Activated CD4-positive, CD25-positive, alpha-beta regulatory T cell (primary cell): ENCODE results near the gene CHI3L2.

Experiments used
- DNase-seq, 4 experiments: peaks; one replicate each; lab custom pipeline; 2025; lab: John Stamatoyannopoulos, UW

Gene CHI3L2

DNA sequence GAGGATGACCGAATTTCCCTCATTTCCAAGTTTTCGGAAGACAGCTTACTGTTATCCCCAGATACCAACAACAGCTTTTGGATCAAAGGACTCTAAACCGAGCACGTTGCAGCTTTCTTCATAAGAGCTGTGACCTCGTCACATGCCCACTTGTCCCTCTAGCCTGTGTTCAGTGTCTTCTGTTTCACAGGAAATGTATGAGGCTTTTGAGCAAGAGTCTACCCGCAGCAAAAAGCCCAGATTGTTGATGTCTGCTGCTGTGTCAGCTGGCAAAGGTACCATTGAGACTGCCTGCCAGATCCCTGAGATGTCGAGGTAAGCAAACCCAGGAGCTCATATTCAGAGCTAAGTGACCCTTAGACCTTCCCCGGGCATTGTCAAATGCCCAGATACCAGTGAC lies 24.1 kb downstream of the CHI3L2 start:
- no peak for DNase-seq

DNA sequence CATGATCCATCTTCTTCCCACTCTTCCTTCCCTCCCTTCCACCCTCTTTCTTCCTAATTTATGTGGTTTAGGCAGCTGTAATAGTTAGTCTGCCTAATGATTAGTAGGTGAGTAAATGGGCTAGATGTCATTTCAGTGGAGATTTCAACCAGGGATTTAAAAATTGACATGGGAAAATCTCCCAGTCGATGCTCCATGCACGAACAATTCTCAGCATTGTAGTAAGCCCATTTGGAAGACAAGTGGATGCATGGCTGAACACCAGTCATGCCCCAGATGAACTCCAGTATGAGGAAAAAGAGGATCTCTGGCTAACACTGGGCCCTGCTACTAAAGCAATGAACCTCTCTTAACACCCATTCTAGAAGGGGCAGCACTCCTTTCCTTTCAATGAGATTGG lies 25.3 kb downstream of the CHI3L2 start:
- DNase-seq = no peak

DNA sequence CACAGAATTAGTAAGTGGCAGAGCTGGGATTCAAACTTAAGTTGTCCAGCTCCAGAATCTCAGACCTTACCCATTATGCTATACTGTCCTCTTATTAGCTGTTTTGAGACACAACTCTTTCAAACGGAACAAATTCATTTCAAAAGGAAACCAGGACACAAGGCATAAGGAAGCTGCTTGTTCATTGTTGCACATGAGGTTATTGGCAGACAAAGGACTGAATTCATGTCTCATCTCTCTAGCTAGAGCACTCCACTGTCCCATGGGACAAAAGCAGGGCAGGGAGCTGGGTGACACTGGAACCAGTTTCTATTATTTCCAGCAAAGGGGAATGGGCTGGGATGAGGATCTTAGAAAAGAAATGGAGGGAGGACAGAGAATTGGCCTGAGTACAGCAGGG lies 26.4 kb downstream of the CHI3L2 start:
- no peak for DNase-seq

DNA sequence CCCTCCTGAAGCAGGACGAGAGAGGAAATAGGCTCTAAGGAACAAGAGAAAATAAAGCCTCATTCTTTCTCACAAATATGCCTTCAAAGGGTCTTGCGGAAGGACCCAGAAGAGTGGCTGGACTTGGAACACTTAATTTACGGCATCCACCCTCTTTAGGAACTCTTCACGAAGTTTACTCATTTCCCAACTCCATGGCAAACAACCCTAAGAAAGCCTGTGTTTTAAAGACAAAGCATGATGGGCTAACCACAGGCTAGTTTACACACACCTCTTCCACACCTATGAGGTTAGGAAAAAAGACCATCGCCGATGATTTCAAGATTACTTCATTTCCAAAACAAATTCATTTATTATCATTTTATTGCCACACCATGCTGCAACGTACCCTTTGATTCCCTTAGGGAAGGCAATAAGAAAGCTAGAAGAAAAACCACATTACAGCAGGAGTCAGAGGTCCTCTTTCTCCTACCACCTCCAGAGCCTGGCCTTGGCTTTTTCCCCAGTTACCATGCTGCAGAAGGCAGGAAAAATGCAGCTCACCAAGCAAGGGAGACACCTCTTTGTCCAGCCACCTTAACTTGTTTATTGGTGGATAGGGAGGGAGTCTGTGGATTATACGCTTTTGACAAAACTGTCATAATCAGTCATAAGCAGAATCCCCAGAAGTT lies 29.6 kb downstream of the CHI3L2 start:
- DNase-seq = no peak

DNA sequence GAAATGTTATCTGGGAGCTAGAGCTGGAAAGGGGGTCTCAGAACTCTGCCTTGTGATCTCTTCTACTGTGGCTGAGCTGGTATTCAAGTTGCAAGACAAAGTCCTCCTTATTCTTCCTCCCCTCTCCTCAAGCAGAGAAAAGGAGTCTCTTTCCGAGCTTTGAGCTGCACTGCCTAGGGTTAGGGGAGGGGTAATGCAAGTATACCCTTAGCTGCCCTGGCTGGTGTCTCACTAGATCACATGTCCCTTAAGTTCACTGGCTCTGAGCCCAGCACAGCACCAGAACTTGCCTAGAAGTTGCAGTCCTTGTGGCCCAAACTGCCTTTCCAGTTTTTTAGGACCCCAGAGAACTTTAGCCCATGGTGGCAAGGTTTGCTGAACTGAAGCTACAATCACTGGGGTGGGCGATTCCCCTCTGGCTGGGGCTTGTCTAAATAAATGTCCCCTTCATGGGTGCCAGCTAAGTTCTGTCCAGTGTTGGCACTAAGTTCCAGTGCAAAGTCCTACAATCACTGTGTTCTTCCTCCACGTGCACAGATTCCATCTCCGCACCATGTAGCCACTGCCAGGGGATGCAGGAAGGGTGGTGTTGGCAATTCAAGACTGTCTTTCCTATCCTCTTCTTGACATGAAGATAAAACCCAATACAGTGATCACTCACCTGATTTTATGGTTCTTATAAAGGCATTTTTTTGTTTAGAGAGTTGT lies 40.4 kb downstream of the CHI3L2 start:
- no peak for DNase-seq

DNA sequence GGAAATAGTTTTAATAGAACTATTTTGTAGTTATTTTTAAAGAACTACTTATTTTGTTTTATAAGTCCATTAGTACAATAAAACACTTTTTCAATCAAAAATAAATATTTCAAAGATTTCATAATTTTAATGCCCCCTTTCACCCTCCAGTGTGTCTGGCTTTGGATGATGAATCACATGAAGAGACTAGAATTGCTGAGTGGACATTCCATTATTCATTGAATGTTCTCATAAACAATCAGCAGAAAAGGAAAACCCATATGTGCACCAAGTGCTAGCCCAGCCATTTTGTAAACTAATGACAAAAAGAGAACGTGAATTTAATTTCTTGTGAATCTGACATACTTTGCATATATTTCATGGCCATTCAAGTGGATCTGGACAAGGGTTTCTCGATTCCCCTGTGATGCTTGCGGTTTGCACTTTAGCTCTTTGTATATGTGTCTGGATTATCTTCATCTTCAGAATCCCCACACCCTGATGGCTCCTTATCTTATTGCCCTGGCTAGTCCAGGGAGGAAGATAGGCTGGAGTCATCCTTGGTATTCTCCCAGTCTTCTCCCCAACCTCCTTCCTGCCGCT lies 42.4 kb downstream of the CHI3L2 start:
- DNase-seq = no peak

DNA sequence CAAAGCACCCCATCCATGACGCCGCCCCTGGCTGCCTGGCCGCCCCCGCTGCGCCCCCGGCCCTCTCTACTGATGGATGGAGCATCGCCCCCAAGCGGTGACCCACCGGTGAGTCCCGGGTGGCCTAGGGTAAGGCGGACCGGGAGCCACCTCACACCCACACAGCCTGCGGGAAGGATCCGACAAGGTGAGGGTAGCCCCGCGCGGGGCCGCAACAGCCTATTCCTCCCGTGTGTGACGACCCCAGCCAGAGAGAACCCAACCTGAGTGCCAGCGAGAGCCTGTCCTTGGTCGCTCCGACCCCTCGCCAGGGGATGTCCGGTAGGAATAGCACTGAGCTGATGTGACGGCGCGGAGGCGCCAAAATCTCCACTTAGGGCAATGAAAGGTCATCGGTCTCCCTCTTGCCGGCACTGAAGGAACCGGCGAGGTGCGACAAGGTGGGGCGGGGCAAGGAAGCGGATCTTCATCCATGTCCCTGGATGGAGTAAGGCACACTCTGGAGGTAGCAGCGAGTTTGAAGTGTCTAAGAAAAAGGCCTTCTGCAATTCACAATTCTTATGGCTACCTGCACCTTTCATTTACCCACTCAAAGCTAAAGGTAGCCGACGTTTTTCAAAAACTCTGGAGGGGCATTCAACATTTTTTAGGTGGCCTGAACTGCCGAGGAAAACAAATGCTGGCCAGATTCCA lies 43.4 kb downstream of the CHI3L2 start:
- DNase-seq = no peak

DNA sequence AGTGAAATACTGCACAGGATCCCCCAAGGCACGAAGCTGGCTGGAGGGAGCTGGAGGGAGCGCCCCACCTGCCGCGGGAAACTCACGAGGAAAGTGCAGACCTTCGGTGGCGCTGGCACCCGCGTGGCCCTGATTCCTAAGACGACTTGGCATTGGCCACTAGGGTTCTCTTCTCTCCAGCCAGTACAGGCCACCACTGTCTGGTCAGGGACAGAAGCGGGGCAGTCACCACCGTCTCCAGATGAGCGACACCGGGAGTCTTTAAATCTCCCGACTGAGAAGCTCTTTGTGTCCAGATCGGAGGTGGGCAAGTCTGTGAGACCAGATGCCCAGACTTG lies 43.9 kb downstream of the CHI3L2 start:
- DNase-seq = no peak

DNA sequence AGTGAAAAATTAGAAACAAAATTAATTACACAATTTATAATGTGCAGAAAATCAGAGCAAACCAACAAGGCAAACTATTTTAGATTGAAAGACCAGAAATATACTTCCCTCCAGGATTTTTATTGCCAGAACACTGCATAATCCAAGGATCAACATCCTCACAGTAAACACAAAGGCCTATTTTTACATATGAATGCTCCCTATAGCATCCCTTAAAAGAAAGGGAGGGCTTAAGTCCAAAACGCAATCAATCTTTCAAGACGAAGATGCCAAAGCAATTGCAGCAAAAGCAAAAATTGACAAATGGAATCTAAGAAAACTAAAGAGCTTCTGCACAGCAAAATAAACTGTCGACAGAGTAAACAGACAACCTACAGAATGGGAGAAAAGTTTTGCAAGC lies 44.6 kb downstream of the CHI3L2 start:
- no peak for DNase-seq

DNA sequence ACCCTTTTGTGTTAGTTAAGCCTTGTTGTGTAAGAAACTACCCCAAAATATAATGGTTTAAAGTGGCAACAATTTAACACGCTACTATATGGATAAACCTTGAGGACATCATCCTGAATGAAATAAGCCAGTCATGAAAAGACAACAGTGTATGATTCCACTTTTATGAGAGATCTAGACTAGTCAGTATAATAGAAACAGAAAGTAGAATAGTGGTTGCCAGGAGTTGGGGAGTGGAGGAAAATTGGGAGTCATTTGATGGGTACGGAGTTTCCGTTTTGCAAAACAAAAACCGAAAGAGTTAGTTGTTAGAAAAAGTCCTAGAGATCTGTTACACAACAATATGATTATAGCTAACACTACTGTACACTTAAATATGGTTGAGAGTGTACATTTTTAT lies 47.1 kb downstream of the CHI3L2 start:
- no peak for DNase-seq

DNA sequence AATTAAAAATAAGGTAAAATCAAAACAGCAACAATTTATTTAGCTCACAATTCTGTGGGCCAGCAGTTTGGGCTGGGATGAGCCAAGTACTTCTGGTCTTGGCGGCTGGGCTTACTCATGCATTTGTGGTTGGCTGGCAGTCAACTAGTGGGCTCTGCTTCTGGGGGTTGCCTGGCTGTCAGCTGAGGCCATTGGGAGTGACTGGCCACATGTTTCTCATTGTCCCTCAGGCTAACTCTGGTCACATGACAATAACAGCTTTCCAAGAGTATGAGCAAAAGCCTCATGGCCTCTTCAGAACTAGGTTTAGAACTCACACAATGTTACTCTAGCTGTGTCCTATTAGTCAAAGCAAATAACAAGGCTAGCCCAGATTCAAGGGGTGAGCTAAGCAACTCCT lies 47.6 kb downstream of the CHI3L2 start:
- no peak for DNase-seq

DNA sequence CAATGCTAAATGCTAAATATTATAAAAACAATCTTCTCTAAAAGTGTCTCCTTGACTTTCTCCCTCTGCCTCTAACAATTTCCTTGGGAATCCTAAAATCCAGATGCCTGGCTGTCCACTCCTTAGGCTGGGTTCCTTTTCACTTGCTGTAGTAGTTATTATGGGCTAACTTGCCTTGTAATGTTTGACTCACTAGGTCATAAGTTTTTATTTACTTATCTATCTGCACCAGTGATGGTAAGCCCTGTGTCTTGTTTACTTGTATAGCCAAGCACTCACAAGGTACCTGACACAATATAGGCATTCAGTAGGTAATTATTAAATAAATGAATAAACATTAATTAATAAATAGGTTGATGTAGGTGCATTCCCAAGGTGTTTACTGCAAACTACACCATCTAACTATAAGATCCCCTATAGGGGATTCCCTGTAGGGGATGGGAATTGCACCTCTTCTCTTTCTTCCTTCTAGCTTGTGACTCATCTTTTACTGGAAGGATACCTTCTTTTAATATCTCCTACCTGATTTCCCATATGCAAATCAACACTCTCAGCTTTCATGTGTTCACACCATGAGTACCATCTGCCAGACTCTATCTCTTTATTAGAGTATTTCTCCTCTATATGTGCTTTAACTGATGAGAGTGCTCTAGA lies 48.4 kb downstream of the CHI3L2 start:
- DNase-seq = no peak

DNA sequence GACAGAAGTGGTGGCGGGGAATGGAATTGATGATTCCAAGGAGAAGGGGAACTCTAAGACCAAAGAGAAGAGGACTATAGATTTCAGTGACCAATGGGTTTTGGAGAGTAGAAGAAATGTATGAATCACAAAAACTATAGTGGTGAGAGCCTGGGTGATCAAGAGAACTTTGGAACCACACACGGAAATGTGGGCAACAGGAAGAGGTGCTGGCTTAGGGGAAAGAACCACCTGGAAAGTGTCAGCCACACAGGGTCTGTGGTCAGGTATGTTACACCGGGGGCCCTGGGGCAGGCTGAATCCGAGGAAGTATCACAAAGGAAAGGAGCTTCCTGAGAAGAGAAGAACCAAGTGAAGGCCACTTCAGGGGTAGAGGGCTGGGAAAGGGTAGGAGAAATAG lies 51.6 kb downstream of the CHI3L2 start:
- DNase-seq = no peak

DNA sequence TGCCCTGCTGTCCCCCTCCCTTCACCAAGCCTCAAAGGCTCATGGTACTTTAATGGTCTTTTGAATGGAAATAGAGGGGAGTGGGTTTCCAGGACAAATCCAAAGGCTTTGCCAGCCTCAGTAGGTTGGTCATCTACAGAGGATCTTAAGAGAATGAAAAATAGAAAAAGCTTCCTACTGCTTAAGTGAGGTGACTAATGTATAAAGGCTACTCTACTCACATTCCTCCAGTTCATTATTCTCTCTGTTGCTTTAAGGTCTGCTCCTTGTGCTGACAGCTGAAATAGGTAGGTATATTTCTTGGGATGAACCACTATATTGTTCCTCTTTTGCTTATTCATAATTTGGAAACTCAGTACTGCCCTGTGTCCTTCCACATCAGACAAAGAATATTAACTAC lies 52.8 kb downstream of the CHI3L2 start:
- no peak for DNase-seq

DNA sequence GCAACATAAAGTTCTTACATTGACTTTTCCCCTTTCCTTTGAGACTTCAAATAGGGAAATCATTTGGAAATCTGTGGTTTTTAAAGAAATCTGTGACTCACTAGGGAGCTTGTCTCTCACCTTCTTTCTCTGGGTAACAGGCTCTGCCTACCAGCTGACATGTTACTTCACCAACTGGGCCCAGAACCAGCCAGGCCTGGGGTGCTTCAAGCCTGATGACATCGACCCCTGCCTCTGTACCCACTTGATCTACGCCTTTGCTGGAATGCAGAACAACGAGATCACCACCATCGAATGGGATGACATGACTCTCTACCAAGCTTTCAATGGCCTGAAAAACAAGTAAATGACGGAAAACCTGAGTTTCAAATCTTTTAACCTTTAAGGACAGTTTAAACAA lies 53.9 kb downstream of the CHI3L2 start:
- no peak for DNase-seq

DNA sequence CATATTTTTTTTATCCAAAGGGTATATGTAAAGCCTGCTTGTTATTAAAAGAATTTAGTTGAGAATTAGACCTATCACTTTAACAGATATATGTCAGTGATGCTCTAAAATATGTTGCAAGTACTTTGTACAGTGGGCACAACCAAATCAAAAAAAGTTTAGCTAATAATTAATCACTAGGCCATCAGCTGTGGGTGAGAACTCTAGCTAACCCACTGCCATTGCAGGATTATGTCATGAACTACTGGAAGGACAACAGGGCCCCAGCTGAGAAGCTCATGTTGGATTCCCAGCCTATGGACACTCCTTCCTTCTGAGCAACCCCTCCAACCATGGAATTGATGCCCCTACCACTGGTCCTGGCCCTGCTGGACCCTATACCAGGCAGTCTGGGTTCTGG lies 56.3 kb downstream of the CHI3L2 start:
- DNase-seq = no peak

DNA sequence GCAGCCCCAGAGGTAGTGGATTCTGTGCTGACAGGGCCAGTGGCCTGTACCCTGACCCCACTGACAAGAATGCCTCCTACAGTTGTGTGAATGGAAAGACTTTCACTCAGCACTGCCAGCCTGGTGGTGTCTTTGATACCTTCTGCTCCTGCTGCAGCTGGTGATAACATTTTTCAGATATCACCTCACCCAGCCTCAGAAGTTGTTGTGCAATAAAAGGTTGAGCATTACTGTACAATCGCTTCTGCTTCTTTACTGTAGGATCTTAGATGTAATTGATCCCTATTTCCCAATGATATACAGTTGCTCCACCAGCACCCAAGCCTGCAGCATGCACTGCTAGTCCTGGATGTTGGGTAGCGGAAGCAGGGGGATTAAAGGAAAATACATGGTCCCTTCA lies 58.4 kb downstream of the CHI3L2 start:
- DNase-seq = no peak

DNA sequence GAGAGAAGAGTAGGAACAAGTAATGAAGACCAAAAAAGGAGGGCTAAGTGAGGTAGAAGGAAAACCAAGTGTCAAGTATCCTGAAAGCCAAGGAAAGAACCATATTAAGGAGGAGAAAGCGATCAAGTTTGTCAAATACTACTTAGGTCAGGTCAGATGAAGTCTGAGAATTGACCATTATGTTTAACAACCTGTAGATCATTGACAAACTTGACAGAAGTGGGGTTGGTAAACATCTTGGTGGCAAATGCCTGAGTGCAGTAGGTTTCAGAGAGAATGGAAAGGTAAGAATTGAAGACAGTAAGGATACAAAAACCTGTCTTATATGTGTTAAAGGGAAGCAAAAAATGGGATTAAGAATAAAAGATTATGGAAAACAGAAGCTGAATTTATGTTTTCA lies 59.4 kb downstream of the CHI3L2 start:
- DNase-seq = no peak

DNA sequence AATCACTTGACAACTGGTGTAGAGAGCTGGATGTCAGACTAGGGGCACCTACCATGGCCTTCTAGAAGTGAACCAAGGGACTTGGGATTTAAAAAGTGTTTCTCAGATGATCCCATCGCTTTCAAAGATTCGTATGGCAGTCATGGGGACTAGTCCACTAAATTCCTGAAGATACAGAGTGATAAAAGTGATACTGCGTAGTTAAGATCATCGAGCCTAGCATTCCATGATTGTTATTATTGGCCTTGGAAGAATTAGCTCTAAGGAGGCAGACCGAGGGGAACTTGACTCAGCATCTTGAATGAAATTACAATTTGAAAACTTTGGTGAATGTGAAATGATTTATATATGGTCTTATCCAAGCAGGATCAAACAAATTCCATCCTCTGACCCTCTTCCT lies 61.9 kb downstream of the CHI3L2 start:
- no peak for DNase-seq

DNA sequence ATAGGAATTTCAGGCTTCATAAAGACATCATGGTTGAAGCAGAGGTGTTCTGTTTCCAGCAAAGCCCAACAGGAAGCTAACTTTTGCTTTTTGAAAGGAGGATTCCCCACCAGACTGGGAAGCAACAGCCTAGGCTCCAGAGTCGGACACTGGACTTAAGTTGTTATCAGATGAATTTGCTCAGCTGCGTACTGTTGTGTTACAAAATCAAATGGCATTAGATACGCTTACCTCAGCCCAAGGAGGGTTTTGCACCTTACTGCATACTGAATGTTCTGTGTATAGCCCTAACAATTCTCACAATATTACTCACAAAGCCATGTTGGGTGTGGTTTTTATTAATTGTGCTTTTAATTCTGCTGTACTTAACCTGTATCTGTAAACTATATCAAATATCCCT lies 62.6 kb downstream of the CHI3L2 start:
- no peak for DNase-seq

DNA sequence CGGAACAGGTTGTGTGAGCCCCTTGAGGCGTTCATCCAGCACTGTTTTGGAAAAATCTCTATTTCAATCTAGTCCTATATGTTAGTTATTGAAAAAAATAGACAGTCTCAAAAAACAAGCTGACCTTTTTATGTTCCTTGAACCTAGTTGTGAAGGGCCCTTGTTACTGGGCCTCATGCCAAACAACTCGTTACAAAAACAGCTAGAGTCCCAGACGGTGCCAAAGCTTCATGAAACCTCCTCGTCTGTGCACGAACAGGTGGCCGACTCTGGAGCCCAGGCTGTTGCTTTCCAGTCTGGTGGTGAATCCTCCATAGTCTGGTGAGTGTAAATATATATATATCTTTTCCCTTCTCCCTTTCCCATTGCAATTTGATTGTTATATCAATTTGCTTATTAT lies 63.1 kb downstream of the CHI3L2 start, which contains the start of gene CHIA:
Gene CHIA, plus strand, starts transcription at position 222 of the 400 bp plus-strand sequence. CDS start 19,617 bp downstream, outside the sequence.
- no peak for DNase-seq
